Urinary bladder (tissue), 4 donors: ENCODE measurements around the gene SSTR3. TPM values are rescaled to one million over a fixed set of nuclear protein-coding genes. Genes with fewer than 3 reads are reported as not detected.

ENCODE experiments used
- DNase-seq: peaks from one replicate; pipeline ENCODE4 v3.0.0-alpha.2; 2015; ENCODE audit errors: extremely low spot score
- H3K27ac ChIP-seq: one replicate; pipeline ENCODE4 v1.5.1; 2013; ENCODE audit warnings: low read depth, mild to moderate bottlenecking, moderate library complexity
- H3K36me3 ChIP-seq: one replicate; pipeline ENCODE4 v1.6.1; 2013; ENCODE audit warnings: mild to moderate bottlenecking, moderate library complexity; ENCODE audit not compliant: insufficient read depth
- H3K4me1 ChIP-seq: one replicate; pipeline ENCODE4 v1.6.1; 2013; ENCODE audit warnings: mild to moderate bottlenecking, moderate library complexity; ENCODE audit not compliant: insufficient read depth
- H3K4me3 ChIP-seq: one replicate; pipeline ENCODE4 v1.5.1; 2013; ENCODE audit warnings: low read depth, low read length
- WGBS: extraction: QIAGEN DNeasy Blood & Tissue Kit; methylation state at CpG from one replicate; pipeline ENCODE4 v1.1.7; 2013; 5-methylcytosine and 5-hydroxymethylcytosine counted together
- polyA plus RNA-seq: library from polyadenylated mRNA; stranded (reverse); fragments of 200-250 nt; gene quantifications from one replicate; pipeline ENCODE4 v1.2.3, GENCODE V29; 2013
- total RNA-seq: library from RNA; depleted of rRNA; stranded (reverse); fragments of >200 nt; gene quantifications from one replicate; pipeline ENCODE4 v1.2.3, GENCODE V29; 2014
- donor health status: healthy with polysubstance abuse.
- donor health status: healthy.

SSTR3 gene
- total and polyA plus RNA-seq, 2 donors = not detected

DNA sequence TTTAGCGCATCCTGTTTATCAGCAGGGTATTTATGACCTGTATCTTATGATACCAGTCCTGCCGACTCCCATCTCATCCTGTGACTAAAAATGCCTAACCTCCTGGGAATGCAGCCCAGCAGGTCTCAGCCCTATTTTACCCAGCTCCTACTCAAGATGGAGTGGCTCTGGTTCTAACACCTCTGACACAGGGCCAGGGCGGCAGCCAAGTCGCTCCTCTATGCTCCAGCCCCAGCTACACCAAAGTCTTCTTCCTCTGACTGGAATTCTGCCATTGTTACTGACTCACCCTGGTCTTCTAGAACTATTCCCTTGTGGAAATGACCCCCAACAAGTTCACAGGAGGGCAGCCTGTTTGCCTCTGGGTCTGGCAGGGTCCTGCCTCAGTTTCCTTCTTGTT is 16.4 kb downstream of the SSTR3 start:
- Histone ChIP-seq H3K27ac (no peak overlapping the region), H3K4me3 (no peak overlapping the region), H3K4me1 (no peaks in the 10 kb centered on the region), H3K36me3 (no peaks in the 10 kb centered on the region)
- 53% methylated on average over 4 of the region's 4 CpGs for WGBS
- DNase-seq = no peak

DNA sequence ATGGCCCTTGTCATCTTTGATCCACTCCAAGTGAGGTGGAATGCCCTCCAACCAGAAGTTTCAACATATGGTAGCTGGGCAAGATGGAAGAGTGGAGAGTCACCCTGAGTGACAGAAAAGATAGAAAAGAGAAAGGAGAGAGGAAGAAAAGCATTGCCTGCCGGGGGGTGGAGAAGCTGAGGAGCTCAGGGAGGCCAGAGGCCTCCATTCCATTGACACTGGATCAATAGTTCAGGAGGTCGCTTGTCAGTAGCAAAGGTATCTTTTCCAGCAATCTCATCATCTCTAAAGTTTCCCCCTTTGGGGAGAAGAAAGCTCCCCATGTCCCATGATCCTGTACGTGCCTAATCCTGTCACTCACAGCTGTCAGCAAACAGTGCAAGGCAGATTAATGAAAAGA is 17.5 kb downstream of the SSTR3 start:
- no peak for DNase-seq
- H3K36me3 ChIP-seq = no peaks in the 10 kb centered on the region
- 93% methylated on average over 3 of the region's 3 CpGs for WGBS
- H3K4me1 ChIP-seq = no peaks in the 10 kb centered on the region
- no peak overlapping the region for H3K27ac ChIP-seq
- H3K4me3 ChIP-seq = no peak overlapping the region

DNA sequence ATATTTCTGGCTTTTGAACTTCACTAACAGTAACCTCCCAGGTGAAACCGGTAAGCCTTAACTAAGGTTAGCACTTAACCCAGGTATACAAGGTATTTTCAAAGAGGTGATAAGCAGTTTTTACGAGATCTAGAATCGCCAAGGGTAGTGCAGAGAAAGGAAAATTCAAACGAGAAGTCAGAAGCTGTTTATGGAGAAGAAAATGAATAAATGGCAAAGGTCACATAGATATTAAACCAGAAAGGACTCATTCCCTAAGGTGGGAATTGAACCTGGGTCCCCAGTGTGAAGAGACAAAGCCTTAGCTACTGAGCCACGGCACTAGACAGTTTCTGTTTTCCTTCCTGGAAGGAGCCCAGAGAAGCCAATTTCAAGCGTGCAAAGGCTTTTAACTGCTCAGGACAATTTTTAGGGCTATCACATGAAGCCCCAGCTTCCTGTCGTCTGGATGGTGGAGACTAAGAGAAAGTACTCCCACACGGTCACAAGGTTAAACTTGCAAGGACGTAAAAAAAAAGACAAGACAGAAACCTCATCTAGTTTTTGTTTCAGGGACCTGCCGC is 18.6 kb downstream of the SSTR3 start:
- no peak overlapping the region for H3K27ac ChIP-seq
- H3K4me3 ChIP-seq = no peak overlapping the region
- H3K36me3 ChIP-seq = no peaks in the 10 kb centered on the region
- 42% methylated on average over 10 of the region's 10 CpGs for WGBS
- H3K4me1 ChIP-seq = no peaks in the 10 kb centered on the region
- DNase-seq = no peak

DNA sequence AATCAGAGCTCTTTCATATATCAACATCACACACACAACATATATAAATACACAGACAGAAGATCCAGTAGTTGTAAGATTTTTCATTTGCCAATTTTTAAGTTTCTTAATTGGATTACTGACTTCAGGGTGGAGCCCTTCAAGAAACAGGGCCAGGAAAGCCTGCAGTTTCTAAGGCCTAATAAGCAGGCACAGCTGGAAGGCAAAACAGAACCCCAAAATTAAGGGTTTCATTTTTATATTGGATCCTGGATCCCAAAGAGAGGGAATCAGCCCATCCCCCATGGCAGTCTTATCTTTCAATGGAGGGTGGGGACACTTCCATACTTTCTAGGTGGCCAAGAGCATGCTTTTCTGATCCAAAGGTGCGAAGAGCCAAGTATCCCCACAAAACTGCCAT is 19.5 kb downstream of the SSTR3 start:
- H3K36me3 ChIP-seq = no peaks in the 10 kb centered on the region
- no peak for DNase-seq
- H3K27ac ChIP-seq = no peak overlapping the region
- H3K4me3 ChIP-seq = no peak overlapping the region
- WGBS = 94% methylated on average over 1 of the region's 1 CpG
- H3K4me1 ChIP-seq = peaks cover 2% of the 10 kb centered on the region

- no peak for DNase-seq
- H3K4me3 ChIP-seq = no peak overlapping the region
- peaks cover 2% of the 10 kb centered on the region for H3K4me1 ChIP-seq
- no peaks in the 10 kb centered on the region for H3K36me3 ChIP-seq
- no peak overlapping the region for H3K27ac ChIP-seq
- 77% methylated on average over 2 of the region's 2 CpGs for WGBS
These were observed 20.1 kb downstream of the SSTR3 start for GRCh38 chr22:37192204-37192603.

- WGBS = 54% methylated on average over 4 of the region's 4 CpGs
- Histone ChIP-seq H3K36me3 (no peaks in the 10 kb centered on the region), H3K27ac (no peak overlapping the region), H3K4me3 (no peak overlapping the region), H3K4me1 (peaks cover 2% of the 10 kb centered on the region)
- no peak for DNase-seq
These were observed 22.0 kb downstream of the SSTR3 start for GRCh38 chr22:37190262-37190780.

- 52% methylated on average over 2 of the region's 2 CpGs for WGBS
- peaks cover 2% of the 10 kb centered on the region for H3K4me1 ChIP-seq
- H3K27ac ChIP-seq = no peak overlapping the region
- no peaks in the 10 kb centered on the region for H3K36me3 ChIP-seq
- DNase-seq = no peak
- H3K4me3 ChIP-seq = no peak overlapping the region
These were observed 23.3 kb downstream of the SSTR3 start for GRCh38 chr22:37188901-37189466.

- peak within 1 kb of the TSS; percentile 92 for H3K27ac ChIP-seq
- H3K4me1 ChIP-seq = peaks cover 2% of the 10 kb centered on the region
- H3K4me3 ChIP-seq = peak within 1 kb of the TSS; percentile 19
- H3K36me3 ChIP-seq = no peaks in the 10 kb centered on the region
- WGBS = 12% methylated on average over 17 of the region's 17 CpGs
- no peak for DNase-seq
These were observed 24.2 kb downstream of the SSTR3 start, which contains the start of gene C1QTNF6 for GRCh38 chr22:37187891-37188761. Gene C1QTNF6, minus strand, starts transcription at chr22:37188247. Its CDS starts 34 bp downstream, at chr22:37188213.

DNA sequence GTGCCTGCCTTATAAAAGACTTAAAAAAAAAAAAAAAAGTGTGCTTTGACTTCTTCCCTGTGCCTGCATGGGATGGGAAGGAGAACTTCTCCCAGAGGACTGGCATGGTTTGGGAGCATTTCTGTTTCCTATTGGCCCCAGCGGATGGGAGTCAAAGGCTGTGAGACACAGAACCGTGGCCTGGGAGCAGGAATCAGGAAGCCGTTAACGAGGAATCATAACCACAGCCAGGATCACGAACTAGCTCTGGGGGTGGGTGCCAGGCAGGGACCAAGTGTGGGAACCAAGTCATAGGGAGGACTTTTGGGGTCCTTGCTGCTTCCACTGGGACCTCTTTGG is 24.8 kb downstream of the SSTR3 start:
- no peak for DNase-seq
- Histone ChIP-seq H3K36me3 (no peaks in the 10 kb centered on the region), H3K4me1 (peaks cover 2% of the 10 kb centered on the region), H3K4me3 (peak overlapping the region; percentile 19), H3K27ac (peak overlapping the region; percentile 92)
- WGBS = 9% methylated on average over 5 of the region's 5 CpGs

DNA sequence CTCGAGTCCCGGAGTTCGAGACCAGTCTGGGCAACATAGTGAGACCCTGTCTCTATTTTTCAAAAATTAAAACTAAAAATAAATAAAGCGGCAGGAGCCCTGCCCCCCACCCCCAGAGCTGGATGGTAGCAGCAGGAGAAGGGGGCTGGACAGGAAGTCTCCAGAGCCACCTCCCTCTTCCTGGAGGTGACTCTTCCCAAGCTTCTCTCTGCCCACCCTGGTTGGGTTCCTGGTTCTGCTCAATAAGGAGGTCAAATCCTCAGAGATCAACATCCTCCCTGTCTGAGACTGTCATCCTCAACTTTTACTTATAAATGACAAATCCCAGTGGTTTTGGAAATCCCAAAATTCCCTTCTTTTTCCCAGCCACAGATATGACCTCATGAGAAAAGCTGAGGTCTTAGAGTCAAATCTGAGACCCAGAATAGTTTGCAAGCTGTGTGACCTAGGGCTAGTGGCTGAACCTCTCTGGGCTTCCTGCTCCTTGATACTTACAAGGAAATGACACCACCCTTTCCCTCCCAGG is 25.2 kb downstream of the SSTR3 start:
- no peaks in the 10 kb centered on the region for H3K36me3 ChIP-seq
- no peak for DNase-seq
- H3K4me1 ChIP-seq = peaks cover 2% of the 10 kb centered on the region
- 76% methylated on average over 4 of the region's 4 CpGs for WGBS
- H3K4me3 ChIP-seq = no peak overlapping the region
- no peak overlapping the region for H3K27ac ChIP-seq

- Histone ChIP-seq H3K27ac (no peak overlapping the region), H3K36me3 (no peaks in the 10 kb centered on the region), H3K4me3 (no peak overlapping the region), H3K4me1 (peaks cover 2% of the 10 kb centered on the region)
- no peak for DNase-seq
- WGBS = 79% methylated on average over 9 of the region's 9 CpGs
These were observed 25.9 kb downstream of the SSTR3 start for GRCh38 chr22:37186228-37186996.

DNA sequence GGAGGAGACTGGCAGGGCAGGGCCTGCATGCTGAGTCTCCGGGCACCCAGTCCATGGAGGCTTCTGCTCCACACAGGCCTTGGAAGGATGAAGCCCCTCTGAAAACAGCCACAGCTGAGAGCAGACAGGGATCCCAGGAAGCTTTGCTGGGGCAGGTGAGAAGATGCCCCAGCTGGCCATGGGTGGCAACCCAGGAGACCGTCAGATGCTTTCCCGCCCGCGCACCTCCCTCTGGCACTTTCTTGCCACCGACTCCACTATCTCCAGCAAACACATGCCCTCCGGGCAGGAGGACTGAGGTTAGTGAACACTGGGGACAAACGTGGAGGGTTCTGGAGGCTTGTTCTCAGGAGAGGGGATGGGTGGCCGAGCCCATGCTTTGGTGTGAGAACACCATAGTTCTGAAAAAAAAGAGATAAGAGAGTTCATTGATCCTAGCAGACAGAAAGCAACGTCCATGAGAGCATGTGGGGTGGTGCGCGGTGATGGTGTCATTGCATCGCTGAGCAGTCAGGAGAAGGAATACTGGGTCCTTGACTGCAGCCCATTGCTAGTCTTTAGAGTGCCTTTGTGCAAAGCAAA is 26.5 kb downstream of the SSTR3 start:
- no peak for DNase-seq
- Histone ChIP-seq H3K27ac (no peak overlapping the region), H3K4me1 (peaks cover 2% of the 10 kb centered on the region), H3K36me3 (no peaks in the 10 kb centered on the region), H3K4me3 (no peak overlapping the region)
- 88% methylated on average over 13 of the region's 13 CpGs for whole genome bisulfite sequencing
